Sigmoid colon (tissue), 7 donors: Measurements from ENCODE around the gene MYO6. TPM values are rescaled to one million over a fixed set of nuclear protein-coding genes. Genes with fewer than 3 reads are reported as not detected.

Experiments
- DNase-seq: peaks from one replicate; pipeline ENCODE4 v3.0.0-alpha.2; 2019
- H3K27ac ChIP-seq, 4 donors: fragments of 200-600 bp; sonication (generic); one replicate each; pipeline ENCODE4 v1.5.1; 2016 to 2019; ENCODE audit warnings: mild to moderate bottlenecking in 1 of 4
- H3K27me3 ChIP-seq, 3 donors: fragments of 200-600 bp; sonication (generic); one replicate each; pipeline ENCODE4 v1.5.1; 2019; ENCODE audit warnings: mild to moderate bottlenecking in 1 of 3
- H3K36me3 ChIP-seq, 4 donors: fragments of 200-600 bp; sonication (generic); one replicate each; pipeline ENCODE4 v1.5.1; 2016 to 2019
- H3K4me1 ChIP-seq, 4 donors: fragments of 200-600 bp; sonication (generic); one replicate each; pipeline ENCODE4 v1.5.1; 2017 to 2019
- H3K4me3 ChIP-seq, 4 donors: fragments of 200-600 bp; sonication (generic); one replicate each; pipeline ENCODE4 v1.5.1; 2017 to 2019; ENCODE audit warnings: mild to moderate bottlenecking in 2 of 4, moderate library complexity in 1 of 4
- H3K9me3 ChIP-seq, 4 donors: fragments of 200-600 bp in 3 of 4; sonication (generic) in 3 of 4; one replicate each; pipeline versions ENCODE4 v1.5.1 to v1.6.1; 2013 to 2019
- CTCF ChIP-seq, 4 experiments: fragments of 450-650 bp in 3 of 4; fragments of 200-600 bp in 1 of 4; IDR thresholded peaks; one replicate each; pipeline ENCODE4 v1.5.1; 2016 to 2019; ENCODE audit warnings: antibody characterized with exemption in 4 of 4, mild to moderate bottlenecking in 3 of 4, moderate library complexity in 2 of 4
- EP300 ChIP-seq, 4 donors: sonication (generic); formaldehyde crosslinking; IDR thresholded peaks; one replicate each; pipeline ENCODE4 v1.6.1; 2017; ENCODE audit warnings: antibody characterized with exemption in 4 of 4
- POLR2A ChIP-seq, 2 donors: fragments of 450-650 bp; IDR thresholded peaks; one replicate each; pipeline ENCODE4 v1.6.1; 2016; ENCODE audit warnings: antibody characterized with exemption in 2 of 2, mild to moderate bottlenecking in 2 of 2, moderate library complexity in 2 of 2
- POLR2AphosphoS5 ChIP-seq, 4 donors: sonication (generic); formaldehyde crosslinking; IDR thresholded peaks; one replicate each; pipeline ENCODE4 v1.6.1; 2017; ENCODE audit warnings: antibody characterized with exemption in 4 of 4
- WGBS, 2 donors: extraction: QIAGEN DNeasy Blood & Tissue Kit; methylation state at CpG; one replicate each; pipeline ENCODE4 v1.1.7; 2013; 5-methylcytosine and 5-hydroxymethylcytosine counted together
- intact Hi-C: fragments of 100-400 bp; cut with DNase I; formaldehyde crosslinking; loops from one replicate; pipeline ENCODE4 v1.15.1; 2023
- polyA plus RNA-seq, 3 donors: library from polyadenylated mRNA; stranded (reverse); fragments of 200-250 nt; gene quantifications; one replicate each; pipeline ENCODE4 v1.2.3, GENCODE V29; 2013
- total RNA-seq, 4 donors: library from RNA; depleted of rRNA; stranded (reverse); fragments of >200 nt; gene quantifications; one replicate each; pipeline ENCODE4 v1.1.0, GENCODE V29; 2016
- donor health status: healthy with polysubstance abuse.
- donor health status: Bipolar disorder and iron deficiency.
- donor health status: healthy.

MYO6 gene
- total and polyA plus RNA-seq, 7 donors: 11.8 to 59.6 (median 14.9) TPM

GRCh38 chr6:75906871-75907270, 157.8 kb downstream of the MYO6 start:
- no peak for DNase-seq
- H3K27ac ChIP-seq: no peak overlapping the region
- no peaks in the 10 kb centered on the region for H3K9me3 ChIP-seq
- TF ChIP-seq POLR2AphosphoS5 (IDR thresholded peaks at IDR 0.05) (no peak), EP300 (IDR thresholded peaks at IDR 0.05) (no peak), CTCF (IDR thresholded peaks at IDR 0.05) (no peak)
- H3K4me3 ChIP-seq: no peak overlapping the region
- no peaks in the 10 kb centered on the region for H3K27me3 ChIP-seq
- intact Hi-C loops: no loop called here
- H3K4me1 ChIP-seq: no peaks in the 10 kb centered on the region
- 90 to 92% methylated on average over 3 of the region's 3 CpGs for WGBS, 2 donors
- peaks cover 0 to 9% (median 0%) of the 10 kb centered on the region in 4 donors for H3K36me3 ChIP-seq

- intact Hi-C loops: no loop called here
- 87 to 95% methylated on average over 2 of the region's 2 CpGs for WGBS, 2 donors
- DNase-seq: no peak
- Histone ChIP-seq H3K36me3 (peaks cover 0 to 9% (median 0%) of the 10 kb centered on the region in 4 donors), H3K4me3 (no peak overlapping the region), H3K27ac (no peak overlapping the region), H3K27me3 (no peaks in the 10 kb centered on the region), H3K4me1 (no peaks in the 10 kb centered on the region), H3K9me3 (no peaks in the 10 kb centered on the region)
- TF ChIP-seq POLR2A (IDR thresholded peaks at IDR 0.05) (no peak), EP300 (IDR thresholded peaks at IDR 0.05) (no peak), POLR2AphosphoS5 (IDR thresholded peaks at IDR 0.05) (no peak), CTCF (IDR thresholded peaks at IDR 0.05) (no peak)
These were observed 158.4 kb downstream of the MYO6 start for GRCh38 chr6:75907444-75907843.

GRCh38 chr6:75913040-75913439, 164.0 kb downstream of the MYO6 start:
- TF ChIP-seq POLR2A (IDR thresholded peaks at IDR 0.05): no peak
- TF ChIP-seq CTCF (IDR thresholded peaks at IDR 0.05): no peak
- TF ChIP-seq POLR2AphosphoS5 (IDR thresholded peaks at IDR 0.05): no peak
- TF ChIP-seq EP300 (IDR thresholded peaks at IDR 0.05): no peak
- Histone ChIP-seq H3K4me3 (no peak overlapping the region), H3K4me1 (no peaks in the 10 kb centered on the region), H3K27ac (no peak overlapping the region), H3K27me3 (no peaks in the 10 kb centered on the region), H3K9me3 (no peaks in the 10 kb centered on the region), H3K36me3 (peaks cover 0 to 34% (median 0%) of the 10 kb centered on the region in 4 donors)
- no peak for DNase-seq
- intact Hi-C loops: no loop called here

- no peak for DNase-seq
- TF ChIP-seq CTCF (IDR thresholded peaks at IDR 0.05) (no peak), EP300 (IDR thresholded peaks at IDR 0.05) (no peak)
- Histone ChIP-seq H3K4me3 (no peak overlapping the region), H3K36me3 (peaks cover 0 to 10% (median 0%) of the 10 kb centered on the region in 4 donors), H3K9me3 (no peaks in the 10 kb centered on the region), H3K4me1 (no peaks in the 10 kb centered on the region), H3K27me3 (no peaks in the 10 kb centered on the region), H3K27ac (no peak overlapping the region)
- intact Hi-C loops: no loop called here
These were observed 173.2 kb downstream of the MYO6 start for GRCh38 chr6:75922226-75922625.

GRCh38 chr6:75926293-75927168, 177.5 kb downstream of the MYO6 start:
- DNase-seq: no peak
- H3K36me3 ChIP-seq: no peaks in the 10 kb centered on the region
- no peak overlapping the region for H3K4me3 ChIP-seq
- 87 to 88% methylated on average over 5 of the region's 5 CpGs for WGBS, 2 donors
- H3K4me1 ChIP-seq: no peaks in the 10 kb centered on the region
- no peak for TF ChIP-seq POLR2AphosphoS5 (IDR thresholded peaks at IDR 0.05)
- no peak for TF ChIP-seq CTCF (IDR thresholded peaks at IDR 0.05)
- TF ChIP-seq EP300 (IDR thresholded peaks at IDR 0.05): no peak
- TF ChIP-seq POLR2A (IDR thresholded peaks at IDR 0.05): no peak
- no peaks in the 10 kb centered on the region for H3K9me3 ChIP-seq
- H3K27ac ChIP-seq: no peak overlapping the region
- H3K27me3 ChIP-seq: no peaks in the 10 kb centered on the region
- intact Hi-C loops: no loop called here
